Stimulated activated naive CD4-positive, alpha-beta T cell (primary cell): ENCODE measurements around the gene PIEZO2.

Experiments
- DNase-seq, 6 experiments: peaks; one replicate each; lab custom pipeline; 2025; lab: John Stamatoyannopoulos, UW

PIEZO2 gene

DNA sequence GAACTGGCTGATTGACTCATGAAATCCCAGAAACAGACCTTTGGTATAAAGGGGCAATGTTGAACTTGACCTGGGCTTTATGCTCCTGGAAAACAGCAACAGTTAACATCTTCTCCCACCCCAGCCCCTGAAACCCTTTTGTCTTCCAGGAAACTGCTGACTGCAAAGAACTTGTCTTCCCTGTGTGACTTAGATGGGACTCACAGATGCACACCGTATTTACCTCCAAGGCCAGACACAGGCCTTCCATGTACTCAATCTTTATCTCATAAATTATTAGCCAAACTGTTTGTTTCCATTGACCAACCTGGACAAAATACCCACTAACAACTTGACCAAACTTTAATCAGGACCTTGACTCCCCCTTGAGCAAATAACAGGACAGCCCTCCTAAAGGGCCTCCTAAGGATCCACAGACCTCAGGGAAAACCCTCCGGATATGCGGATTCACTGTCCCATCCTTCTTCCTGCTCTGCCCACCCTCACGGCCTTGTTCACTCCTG is 36.3 kb downstream of the PIEZO2 start:
- DNase-seq = no peak

DNA sequence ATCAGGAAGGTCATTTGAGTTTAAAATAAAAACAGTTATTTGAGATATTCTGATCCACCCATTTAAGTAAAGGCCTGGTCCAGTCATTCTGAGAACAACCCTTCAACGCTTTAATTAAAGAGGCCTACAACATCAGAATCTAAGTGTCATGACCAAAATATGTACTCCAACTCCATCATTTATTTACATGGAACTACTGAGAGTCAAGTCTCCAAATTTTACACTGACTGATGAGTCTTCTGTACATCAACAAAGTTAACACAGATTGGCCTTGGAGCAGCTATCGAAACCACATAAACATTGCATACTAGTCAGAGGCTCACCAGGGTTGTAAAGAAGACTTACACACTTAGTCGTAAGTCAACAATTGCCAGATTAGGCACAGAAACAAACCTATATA is 37.1 kb downstream of the PIEZO2 start:
- no peak for DNase-seq

DNA sequence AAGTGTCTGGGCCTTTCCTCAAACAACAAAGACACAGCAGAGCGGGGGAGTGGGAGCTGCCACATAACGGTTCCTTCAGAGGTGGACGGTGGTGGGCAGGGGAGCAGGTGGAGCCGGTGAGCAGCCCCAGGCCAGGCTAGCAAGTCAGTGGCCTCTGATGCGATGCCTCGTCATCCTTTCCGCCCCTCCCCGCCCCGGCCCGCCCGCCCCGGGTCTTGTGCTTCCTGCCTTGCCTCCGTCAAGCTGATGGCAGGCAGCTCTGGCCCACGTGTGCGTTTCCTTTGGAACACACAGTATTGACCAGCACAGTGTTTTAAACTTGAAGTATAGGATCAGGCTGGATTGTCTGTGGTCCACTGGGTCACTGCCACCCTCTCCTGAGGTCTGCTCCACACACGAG is 38.9 kb downstream of the PIEZO2 start:
- no peak for DNase-seq

DNA sequence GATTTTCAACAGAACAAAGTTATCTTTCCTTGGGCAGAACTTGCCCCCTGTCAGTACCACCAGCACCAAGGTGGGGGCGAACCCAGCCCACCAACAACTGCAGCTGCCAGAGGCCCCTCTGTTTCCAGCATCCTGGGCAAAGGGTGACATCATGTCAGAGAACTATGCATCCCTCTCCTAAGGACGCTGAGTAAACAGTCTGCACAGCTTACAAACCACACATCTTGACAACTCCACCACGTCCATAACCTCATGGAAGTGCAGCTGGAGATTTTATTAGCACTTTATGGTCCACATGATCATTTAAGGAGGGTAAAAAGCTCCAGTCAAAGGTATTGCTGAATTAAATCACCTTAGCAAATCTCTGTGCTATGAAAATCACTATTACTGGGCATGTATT is 40.4 kb downstream of the PIEZO2 start:
- DNase-seq = no peak

DNA sequence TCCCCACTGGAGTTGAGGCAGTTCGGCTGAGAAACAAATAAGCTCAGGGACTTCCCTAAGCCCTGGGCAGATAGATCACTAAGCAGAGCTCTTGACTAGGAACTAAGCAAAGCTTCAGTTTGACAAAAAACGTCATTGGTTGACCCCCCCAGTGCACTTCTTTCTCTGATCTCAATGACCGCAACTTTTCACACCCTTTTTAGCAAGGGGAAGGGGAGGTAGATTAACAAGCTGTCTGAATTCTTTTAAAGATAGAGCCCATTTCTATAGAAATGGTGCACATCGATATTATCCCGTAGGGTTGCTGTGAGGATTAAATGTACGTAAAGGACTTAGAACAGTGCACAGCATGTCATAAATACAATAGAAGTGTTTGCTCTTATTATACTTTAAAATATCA is 42.5 kb downstream of the PIEZO2 start:
- no peak for DNase-seq

DNA sequence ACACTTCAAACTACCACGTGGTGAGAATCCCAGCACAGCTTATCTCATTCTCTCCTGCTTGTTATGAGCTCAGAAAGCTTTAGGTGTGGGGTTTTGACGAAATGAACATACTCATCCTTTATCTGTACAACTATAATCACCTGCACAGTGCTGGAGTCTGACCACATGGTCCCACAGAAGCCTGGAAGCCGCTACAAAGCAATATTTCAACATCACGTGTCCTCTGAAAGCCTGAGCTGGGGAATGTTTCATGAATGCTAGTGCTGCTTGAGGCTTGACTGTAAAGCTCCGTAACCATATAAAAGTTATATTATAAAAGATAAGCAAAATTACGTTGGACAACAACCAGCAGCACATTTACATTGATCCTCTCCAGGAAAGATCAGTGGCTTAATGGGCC is 43.9 kb downstream of the PIEZO2 start:
- DNase-seq = no peak

DNA sequence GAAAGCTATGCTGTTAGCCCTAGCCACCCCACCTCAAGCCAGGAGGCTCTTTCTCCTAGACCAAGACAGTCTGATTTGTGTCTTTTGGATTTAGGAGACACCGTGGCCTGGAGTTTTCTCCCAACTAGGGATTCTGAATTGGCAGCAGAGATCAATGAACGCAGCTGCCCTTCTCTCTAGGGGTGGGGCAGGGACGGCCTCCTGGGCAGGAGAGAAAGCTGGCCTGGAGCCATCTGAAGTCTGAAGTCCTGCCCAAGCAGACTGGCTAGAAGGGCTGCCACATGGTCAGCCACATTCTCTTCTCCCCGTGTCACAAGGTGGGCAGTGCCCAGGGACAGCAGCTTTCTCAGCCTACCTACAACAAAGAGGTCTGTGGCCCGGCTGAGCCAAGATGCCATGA is 45.1 kb downstream of the PIEZO2 start:
- DNase-seq = no peak

DNA sequence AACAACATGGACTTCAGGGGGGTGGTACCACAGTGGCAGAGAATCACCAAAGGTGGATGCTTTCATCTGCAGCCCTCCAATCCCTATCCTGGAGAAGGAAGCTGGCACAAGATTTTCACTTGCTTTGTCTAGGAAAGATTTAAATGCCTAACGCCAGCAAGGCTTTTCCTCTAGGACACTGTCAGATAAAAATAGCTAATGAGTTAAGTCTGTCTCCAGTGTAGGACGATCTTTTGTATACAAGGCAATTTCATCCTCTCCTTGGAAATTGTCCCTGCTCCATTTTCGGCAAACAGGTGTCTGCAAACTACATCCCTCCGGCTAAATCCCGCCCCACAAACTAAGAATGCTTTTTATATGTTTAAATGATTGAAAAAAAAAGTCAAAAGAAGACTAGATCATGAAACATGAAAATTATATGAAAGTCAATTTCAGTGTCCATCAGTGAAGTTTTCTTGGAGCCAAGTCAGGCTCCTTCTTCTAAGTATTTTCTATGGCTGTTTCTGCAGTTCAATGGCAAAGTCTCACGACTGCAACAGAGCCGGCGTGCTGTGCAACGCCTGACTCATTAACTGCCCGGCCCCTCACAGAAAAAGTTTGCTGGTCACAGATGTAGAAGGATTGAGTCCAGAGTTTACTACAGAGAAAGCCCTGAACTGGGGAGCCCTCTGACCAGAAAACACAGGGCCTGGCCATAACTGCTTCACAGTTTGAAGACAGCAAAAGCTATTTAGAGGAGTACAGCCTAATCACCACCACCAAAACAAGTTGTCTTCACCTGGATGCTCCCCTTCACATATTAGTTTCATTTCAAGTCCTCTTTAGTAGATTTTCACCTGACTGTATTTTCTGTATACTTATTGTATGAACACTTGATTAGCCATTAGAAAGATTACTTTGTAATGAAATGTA is 52.3 kb downstream of the PIEZO2 start:
- no peak for DNase-seq

DNA sequence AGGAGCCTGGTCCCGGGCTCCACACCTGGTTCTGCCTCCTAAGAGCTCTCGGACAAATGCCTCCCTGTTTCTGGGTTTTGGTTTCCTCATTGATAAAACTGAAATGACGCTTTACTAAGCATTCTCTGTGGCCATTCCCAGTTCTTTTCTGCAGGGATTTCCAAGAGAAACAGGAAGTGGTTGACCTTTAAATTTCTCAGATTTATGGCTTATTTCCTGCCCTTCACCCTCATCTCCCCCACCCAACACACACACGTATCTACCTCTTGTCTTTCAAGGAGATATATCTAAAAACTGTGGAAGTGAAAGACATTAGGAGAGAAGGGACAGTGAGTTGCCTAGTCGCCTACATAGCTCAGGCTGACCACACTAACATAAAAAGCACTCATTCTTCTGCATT is 53.0 kb downstream of the PIEZO2 start:
- DNase-seq = no peak

DNA sequence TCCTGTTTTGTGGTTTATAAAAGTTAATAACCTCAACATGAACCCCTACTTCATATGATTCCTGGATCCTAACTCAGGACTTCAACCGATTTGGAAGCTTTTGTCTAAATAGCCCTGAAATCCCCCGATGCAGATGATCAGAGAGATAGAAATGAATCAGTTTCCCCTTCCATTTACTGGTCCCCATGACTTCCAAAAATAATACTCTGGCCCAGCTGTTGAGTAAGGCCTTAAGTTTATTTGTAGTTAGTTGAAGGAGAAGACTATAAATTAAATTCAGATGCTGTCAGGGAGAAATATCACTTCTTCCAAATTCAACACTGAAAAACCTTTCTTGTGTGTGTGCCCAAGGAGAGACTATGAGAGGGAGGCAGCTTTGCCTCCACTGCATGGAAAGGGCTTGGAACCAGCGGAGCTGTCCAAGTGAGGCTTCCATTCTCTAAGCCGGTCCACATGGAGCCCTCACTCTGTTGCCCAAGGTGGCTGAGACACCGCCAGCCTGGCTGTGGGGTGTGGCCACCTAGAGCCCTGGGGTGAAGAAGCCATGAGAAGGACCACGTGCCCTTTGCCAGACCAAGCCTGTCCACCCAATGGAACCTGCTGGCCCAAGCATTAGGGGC is 53.6 kb downstream of the PIEZO2 start:
- DNase-seq = no peak

DNA sequence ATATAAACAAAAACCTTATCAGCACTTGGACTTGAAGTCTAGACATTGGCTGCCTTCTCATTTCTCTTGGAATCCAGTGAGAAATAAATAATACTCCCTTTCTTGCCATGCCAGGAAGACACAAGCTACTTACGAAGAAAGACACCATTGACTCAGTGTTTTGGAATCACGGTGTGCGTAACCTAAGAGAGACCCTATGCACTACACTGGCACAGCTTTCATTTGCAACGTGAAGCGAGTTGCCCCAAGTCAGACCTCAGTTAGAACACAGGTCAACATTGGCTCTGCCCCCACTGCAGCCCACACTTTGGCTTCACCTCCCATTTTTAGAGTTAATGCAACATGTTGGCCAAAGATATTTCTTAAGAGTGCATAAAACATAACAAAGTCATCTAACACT is 54.2 kb downstream of the PIEZO2 start:
- no peak for DNase-seq

DNA sequence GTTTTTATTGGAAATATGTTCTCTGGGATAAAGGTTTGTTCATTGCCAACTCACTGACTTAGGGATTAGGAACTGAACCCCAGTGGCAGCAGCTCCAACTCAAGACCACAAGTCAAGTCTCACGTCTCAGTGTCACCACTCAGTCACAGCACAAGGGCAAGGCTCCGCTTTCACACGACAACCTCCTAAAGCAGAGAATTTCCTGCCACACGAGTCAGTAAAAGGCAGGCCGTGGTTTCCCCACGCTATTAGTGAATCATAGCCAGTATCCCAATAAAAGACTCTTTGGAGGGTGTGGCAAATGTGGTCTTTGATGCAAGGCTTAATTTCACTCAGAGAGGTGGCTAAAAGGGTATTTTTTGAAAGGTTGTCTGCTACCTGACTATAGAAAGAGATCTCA is 57.6 kb downstream of the PIEZO2 start:
- DNase-seq = no peak

DNA sequence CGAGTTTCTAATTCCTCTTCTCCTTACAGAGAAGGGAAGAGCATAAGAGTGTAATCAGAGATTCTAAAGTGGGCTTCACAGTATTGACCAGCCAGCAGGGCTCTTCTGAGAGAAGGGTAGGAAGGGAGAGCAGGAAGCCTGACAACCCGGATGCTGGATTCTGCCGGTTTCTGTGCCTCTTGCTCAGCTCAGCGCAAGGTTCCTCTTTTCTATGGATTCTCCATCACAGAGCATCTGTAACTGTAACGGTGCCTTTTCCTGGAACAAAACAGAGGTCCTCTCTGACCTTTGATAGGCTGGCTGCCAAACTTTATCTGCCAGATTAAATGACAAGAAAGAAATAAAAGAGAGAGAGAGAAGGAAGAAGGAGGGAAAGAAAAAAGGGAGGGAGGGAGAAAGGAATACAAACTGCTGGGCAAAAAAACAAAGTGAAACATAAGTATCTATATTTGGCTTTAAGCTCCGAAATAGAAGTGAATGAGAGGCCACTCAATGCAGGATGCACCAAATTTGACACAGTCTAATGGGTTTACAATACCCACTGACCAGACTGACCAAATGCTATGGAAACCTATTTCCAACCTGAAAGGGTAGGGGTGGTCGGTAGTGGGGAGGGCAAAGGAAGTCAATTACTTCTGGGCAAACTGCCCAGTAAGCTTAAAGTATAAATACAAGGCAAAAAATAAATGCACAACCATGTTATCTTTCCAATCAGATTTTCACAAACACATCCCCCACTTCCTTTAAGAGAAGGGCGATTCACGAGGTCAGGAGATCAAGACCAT is 59.2 kb downstream of the PIEZO2 start:
- no peak for DNase-seq

DNA sequence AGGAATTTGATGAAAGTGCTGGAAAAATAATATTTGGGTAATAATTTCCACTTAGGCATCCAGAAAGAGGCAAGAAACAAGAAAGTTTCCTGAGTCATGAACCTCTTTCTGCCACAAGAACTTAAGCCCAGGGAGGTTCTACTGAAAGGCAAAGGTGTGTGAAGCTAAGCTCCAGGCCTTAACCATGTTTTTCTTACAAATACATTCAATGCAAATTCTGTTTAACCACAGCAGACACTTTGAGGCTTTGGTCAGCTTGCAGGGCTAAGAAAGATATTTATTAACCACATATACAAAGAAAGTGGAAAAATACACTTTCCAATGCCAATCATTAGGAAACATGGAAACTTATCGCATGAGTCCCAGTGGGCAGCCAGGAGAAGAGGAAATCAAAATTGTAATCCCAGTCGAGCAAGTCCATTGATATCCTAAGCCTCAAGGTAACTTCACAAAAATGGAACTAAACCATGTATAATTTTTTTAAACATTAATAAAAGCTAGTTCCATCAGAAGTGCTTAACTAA is 68.3 kb downstream of the PIEZO2 start:
- no peak for DNase-seq

DNA sequence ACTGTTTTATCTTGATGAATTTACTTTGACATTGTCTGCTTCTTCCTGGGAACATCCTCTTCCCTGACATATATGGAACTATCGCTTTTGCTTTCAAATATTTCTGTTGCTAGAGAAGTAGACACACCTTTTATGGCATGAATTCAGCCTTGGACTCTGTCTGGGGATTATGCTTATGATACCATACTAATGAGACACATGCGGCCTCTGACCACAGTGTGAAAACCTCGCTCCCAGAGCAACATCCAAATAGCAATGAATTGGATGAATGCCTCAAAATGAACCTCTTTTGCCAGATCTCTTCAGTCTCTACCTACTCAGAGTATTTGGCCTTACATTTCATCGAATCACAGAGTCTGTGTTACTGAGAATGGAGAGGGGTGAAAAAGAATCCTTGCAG is 70.9 kb downstream of the PIEZO2 start:
- no peak for DNase-seq

DNA sequence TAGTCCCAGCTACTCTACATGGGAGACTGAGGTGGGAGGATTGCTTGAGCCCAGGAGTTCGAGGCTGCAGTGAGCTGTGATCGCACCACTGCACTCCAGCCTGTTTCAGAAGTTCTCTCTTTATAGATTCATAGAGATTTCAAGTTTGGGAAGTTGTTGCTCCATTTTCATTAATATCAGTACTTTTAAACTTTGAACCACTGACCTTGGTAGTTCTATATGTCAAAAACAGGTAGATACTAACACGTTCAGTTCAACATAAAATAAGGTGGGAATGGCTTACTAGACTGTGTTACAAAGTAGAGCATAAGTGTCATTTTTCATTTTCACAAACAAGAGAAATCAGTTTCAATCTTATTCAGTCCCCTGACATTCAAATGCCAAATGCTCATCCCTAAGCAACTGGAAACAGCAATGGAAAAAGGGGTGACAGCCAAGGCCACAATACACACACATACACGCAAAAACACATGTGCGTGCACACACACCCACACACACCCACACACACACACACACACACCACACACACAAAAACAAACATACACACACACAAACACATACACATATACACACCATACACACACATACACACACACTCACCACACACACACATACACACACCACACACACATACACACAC is 71.7 kb downstream of the PIEZO2 start:
- no peak for DNase-seq

DNA sequence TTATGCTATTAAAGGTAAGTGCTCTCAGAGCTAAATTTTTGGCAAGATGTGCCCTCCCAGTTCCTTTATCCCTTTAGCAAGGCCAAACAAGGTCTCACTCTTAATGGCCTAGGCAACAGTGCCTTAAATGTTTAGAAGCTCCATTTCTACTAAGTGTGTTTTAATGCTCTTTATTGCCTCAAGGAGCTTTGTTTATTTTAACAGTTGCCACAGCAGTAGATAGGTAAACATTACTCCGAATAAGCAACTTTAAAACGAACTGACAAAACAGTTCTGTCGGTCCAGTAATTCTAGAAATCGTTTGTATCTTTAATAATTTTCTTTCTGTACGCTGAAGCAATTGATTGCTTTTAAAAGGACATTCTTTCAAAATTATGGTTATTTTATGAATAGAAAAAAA is 74.5 kb downstream of the PIEZO2 start:
- no peak for DNase-seq

DNA sequence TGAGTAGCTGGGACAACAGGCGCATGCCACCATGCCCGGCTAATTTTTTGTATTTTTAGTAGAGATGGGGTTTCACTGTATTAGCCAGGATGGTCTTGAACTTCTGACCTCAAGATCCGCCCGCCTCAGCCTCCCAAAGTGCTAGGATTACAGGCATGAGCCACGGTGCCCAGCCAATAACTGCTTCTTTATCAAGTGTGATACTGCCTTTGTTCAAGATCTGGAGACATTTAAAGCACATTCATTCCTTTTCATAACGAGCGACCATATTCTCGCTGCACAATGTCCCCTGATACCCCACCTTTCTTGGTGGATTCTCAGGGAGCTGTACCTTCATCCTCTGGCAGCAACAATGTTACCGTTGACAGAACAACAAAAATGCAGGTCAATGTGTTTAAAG is 75.4 kb downstream of the PIEZO2 start:
- no peak for DNase-seq

DNA sequence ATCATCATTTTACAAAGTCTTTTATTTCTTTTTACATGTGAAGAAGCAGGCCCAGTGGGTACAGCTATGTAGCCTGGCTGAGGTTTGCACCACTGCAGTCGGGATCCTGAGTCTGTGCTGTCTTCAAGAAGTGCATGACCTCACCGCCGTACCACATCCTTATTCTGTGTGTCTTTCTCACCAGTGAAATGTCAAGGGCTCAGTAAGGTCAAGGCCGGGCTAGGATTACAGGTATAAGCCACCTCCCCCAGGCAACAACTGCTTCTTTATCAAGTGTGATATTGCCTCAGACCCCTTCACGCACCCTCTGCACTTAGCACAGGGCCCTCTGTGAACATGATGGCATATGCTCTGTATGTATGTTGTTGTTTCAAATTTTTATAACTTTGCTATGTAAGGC is 76.7 kb downstream of the PIEZO2 start:
- no peak for DNase-seq

DNA sequence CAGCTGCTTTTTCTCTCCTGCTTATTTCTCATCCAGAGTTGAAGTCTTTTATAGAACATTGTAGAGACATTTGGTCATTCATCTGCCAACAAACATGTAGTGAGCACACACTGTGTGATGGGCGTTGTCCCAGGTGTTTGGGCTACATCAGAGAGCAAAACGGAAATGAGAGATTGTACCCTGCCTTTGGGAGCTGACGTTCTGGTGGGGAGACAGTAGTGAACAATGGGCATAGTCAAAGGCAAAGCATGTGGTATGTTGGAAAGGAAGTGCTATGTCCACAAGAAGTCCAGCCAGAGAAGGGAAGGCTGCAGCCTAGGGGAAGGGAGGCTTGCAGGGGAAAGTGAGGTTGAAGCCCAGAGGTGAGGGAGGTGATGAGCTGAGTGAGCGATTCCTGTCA is 78.1 kb downstream of the PIEZO2 start:
- DNase-seq = no peak

DNA sequence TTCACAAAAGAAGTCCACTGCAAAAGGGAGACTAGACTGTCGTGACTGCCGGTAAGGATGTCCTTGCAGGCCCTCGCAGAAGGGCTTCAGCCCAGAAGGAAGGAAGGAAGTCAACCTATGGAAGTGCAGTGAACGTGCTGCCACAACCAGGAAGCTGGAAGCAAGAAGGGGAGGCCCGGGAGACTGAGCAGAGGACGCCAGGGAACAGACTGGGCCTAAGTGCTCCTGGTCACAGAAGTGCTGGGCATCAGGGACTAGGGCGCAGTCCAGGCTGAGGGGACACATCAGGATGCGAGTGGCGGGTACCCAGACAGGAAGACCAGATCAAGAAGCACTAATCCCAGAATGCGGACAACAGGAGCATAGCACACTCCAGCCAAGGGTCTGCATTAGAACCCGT is 78.8 kb downstream of the PIEZO2 start:
- no peak for DNase-seq

DNA sequence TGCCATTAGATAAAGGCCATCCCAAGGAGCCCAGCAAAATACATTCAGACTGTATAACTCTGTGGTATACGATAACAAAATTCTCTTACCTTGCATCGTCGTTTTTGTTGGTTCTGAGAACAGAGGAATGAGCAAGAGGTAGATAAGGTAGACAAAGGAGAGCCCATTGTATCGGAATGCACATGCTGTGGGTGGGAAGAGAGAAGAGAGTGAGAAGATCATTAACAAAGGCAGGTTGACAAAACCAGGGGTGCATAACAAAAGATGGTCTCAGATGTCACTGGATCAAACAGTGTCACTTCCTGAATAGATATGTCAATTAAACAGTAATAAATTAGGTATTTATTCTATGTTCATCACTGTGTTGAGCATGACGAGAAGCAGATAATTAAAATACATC is 83.3 kb downstream of the PIEZO2 start:
- no peak for DNase-seq
